Panc1 (cell line): ENCODE results near the gene ZC3H14. TPM values are rescaled to one million over a fixed set of nuclear protein-coding genes. Genes with fewer than 3 reads are reported as not detected.
A peak's percentile ranks its signal among the peaks of the same experiment; 100 is the strongest.

Source experiments
- ATAC-seq: fragments of 200-7000 bp; cut with Tn5 transposase; 2 replicates; pipeline ENCODE4 v1.9.1; 2020; ENCODE audit warnings: mild to moderate bottlenecking, moderate library complexity
- BruUV-seq: library from RNA; stranded (reverse); fragments of 400-500 nt; replicated peaks from 2 replicates; lab custom pipeline; 2021; lab: Mats Ljungman, UMichigan
- CTCF ChIA-PET: fragments of 300-600 bp; sonication (Branson Sonifier 250); formaldehyde crosslinking; loops from one replicate; lab custom pipeline; 2022; ENCODE audit warnings: antibody characterized with exemption; lab: Charles Lee
- POLR2A ChIA-PET: fragments of 300-600 bp; sonication (Branson Sonifier 250); formaldehyde crosslinking; loops from one replicate; lab custom pipeline; 2022; ENCODE audit warnings: antibody characterized with exemption; lab: Charles Lee
- DNase-seq: peaks from one replicate; pipeline ENCODE4 v3.0.0-alpha.2; 2010; ENCODE audit warnings: low read depth, low spot score
- H3K27ac ChIP-seq: 2 replicates; pipeline ENCODE4 v1.5.1; 2011; ENCODE audit warnings: mild to moderate bottlenecking, low read length, inconsistent platforms
- H3K27me3 ChIP-seq: fragments of 200-500 bp; sonication (Bioruptor generic); 2 replicates; pipeline ENCODE4 v1.6.0; 2014; ENCODE audit warnings: low read length, inconsistent platforms; ENCODE audit not compliant: control insufficient read depth, insufficient read depth
- H3K36me3 ChIP-seq: fragments of 200-500 bp; sonication (Bioruptor generic); 2 replicates; pipeline ENCODE4 v1.5.1; 2014; ENCODE audit warnings: inconsistent platforms, mild to moderate bottlenecking, low read length, moderate library complexity; ENCODE audit not compliant: control insufficient read depth, insufficient read depth
- H3K4me1 ChIP-seq: 2 replicates; pipeline ENCODE4 v1.5.1; 2011; ENCODE audit warnings: inconsistent platforms, mild to moderate bottlenecking, low read length, moderate library complexity; ENCODE audit not compliant: control insufficient read depth, insufficient read depth
- H3K4me3 ChIP-seq, 2 experiments: 2 replicates each; pipeline ENCODE4 v1.5.1; 2011 to 2012; ENCODE audit warnings: low read depth in 2 of 2, low read length in 2 of 2, mild to moderate bottlenecking in 2 of 2, inconsistent platforms in 1 of 2, moderate library complexity in 1 of 2
- H3K9me3 ChIP-seq: fragments of 200-500 bp; sonication (Bioruptor generic); 2 replicates; pipeline ENCODE4 v1.5.1; 2014; ENCODE audit warnings: low read depth, mild to moderate bottlenecking, inconsistent platforms, low read length, moderate library complexity; ENCODE audit not compliant: control insufficient read depth, insufficient read depth
- CTCF ChIP-seq: fragments of 450-650 bp; IDR thresholded peaks from 2 replicates; pipeline ENCODE4 v1.5.1; 2017; ENCODE audit warnings: mild to moderate bottlenecking
- POLR2AphosphoS5 ChIP-seq: IDR thresholded peaks from 2 replicates; pipeline ENCODE4 v1.6.1; 2012; ENCODE audit warnings: mild to moderate bottlenecking, low read depth, low read length, moderate library complexity
- REST ChIP-seq, 2 experiments: IDR thresholded peaks; 2 replicates each; pipeline ENCODE4 v1.6.1; 2011 to 2012; ENCODE audit warnings: low read depth in 2 of 2, control low read depth in 1 of 2, low read length in 1 of 2, mild to moderate bottlenecking in 1 of 2, moderate library complexity in 1 of 2; ENCODE audit not compliant: insufficient read depth in 1 of 2
- SIN3A ChIP-seq: IDR thresholded peaks from 2 replicates; pipeline ENCODE4 v1.6.1; 2012; ENCODE audit warnings: low read depth, mild to moderate bottlenecking, low read length, moderate library complexity, borderline replicate concordance; ENCODE audit not compliant: insufficient read depth
- TCF7L2 ChIP-seq: IDR thresholded peaks from 2 replicates; pipeline ENCODE4 v1.6.1; 2011; ENCODE audit warnings: mild to moderate bottlenecking, low read depth, low read length, inconsistent platforms
- in situ Hi-C: cut with HindIII; loops from 2 replicates; pipeline ENCODE4 v1.10.0; 2016; ENCODE audit warnings: low sequenced_read_pairs, low pct_unique_long_range_greater_than_20kb
- intact Hi-C: fragments of 100-400 bp; cut with micrococcal nuclease; formaldehyde crosslinking; loops from one replicate; pipeline ENCODE4 v1.10.0; 2022; ENCODE audit not compliant: unreplicated experiment
- total RNA-seq: library from RNA; stranded (reverse); gene quantifications from one replicate; pipeline ENCODE4 v1.2.1, GENCODE V29; 2021; ENCODE audit not compliant: unreplicated experiment

Gene ZC3H14
- total RNA-seq, 1 experiment from 2014 or later = 57.1 TPM

- POLR2A ChIA-PET = no interaction called here
- ATAC-seq (no peak), DNase-seq (no peak)
- intact Hi-C loops (no loop called here), in situ Hi-C loops (no loop called here)
- CTCF ChIA-PET = no interaction called here
- BruUV-seq = no TSS peak
- Histone ChIP-seq H3K4me1 (no peaks in the 10 kb centered on the region), H3K27me3 (no peaks in the 10 kb centered on the region; the same call in 1 of the 2 replicates), H3K36me3 (no peaks in the 10 kb centered on the region), H3K27ac (no peak overlapping the region), H3K4me3 (no peak overlapping the region), H3K9me3 (no peaks in the 10 kb centered on the region)
- TF ChIP-seq CTCF = no peak
- no peak for TF ChIP-seq POLR2AphosphoS5
- no peak for TF ChIP-seq TCF7L2
- TF ChIP-seq REST (IDR thresholded peaks at IDR 0.05; ENCODE audit: insufficient read depth in 1 of 2, low read depth in 2 of 2, low read length in 1 of 2) = no peak
- TF ChIP-seq SIN3A = no peak
Observed at GRCh38 chr14:88660056-88660455, 97.2 kb downstream of the ZC3H14 start.

GRCh38 chr14:88667555-88668273 is 104.9 kb downstream of the ZC3H14 start:
- ATAC-seq (peak; percentile 84), DNase-seq (peak; percentile 46)
- no peaks in the 10 kb centered on the region for H3K9me3 ChIP-seq
- TF ChIP-seq CTCF = peak; percentile 82
- no peak for TF ChIP-seq SIN3A
- no peak for TF ChIP-seq TCF7L2
- no peak for TF ChIP-seq POLR2AphosphoS5
- H3K36me3 ChIP-seq = no peaks in the 10 kb centered on the region
- H3K4me1 ChIP-seq = no peaks in the 10 kb centered on the region
- H3K27me3 ChIP-seq = no peaks in the 10 kb centered on the region; the same call in 1 of the 2 replicates
- intact Hi-C loops = loop anchor here (2.0 kb wide), 2 partner anchors 201 to 345 kb away; no protein-coding TSS in a partner anchor
- BruUV-seq = no TSS peak
- in situ Hi-C loops = no loop called here
- H3K4me3 ChIP-seq = no peak overlapping the region
- no peak overlapping the region for H3K27ac ChIP-seq
- ChIA-PET POLR2A (no interaction called here), CTCF (interaction anchor here (1.4 kb wide), 1 partner anchor 200 kb away, joined by 4 read pairs; no protein-coding TSS in a partner anchor)
